GM18517 (cell line): ENCODE data around the gene C10orf143.
"Not testable (repeated sequence)": the region's sequence is repeated elsewhere in the genome, so short reads cannot be mapped to it uniquely, and the experiment has no call there.

Experiments used
- ATAC-seq: cut with Tn5 transposase; IDR thresholded peaks from one replicate; pipeline ENCODE4 v1.9.1; 2021; ENCODE audit warnings: mild to moderate bottlenecking, moderate library complexity; ENCODE audit not compliant: unreplicated experiment

C10orf143 gene

GRCh38 chr10:130110246-130111112 is at the start of gene C10orf143:
C10orf143 (minus strand) TSS chr10:130110830; CDS start chr10:130110772, 58 bp downstream.
- ATAC-seq = peak; percentile 83

- ATAC-seq = no peak
Measured at GRCh38 chr10:130159192-130159794, 48.7 kb upstream of the C10orf143 start.

- ATAC-seq = no peak
Measured at GRCh38 chr10:130146042-130146441, 35.4 kb upstream of the C10orf143 start.

- peak; percentile 86 for ATAC-seq
Measured at GRCh38 chr10:130141878-130142277, 31.2 kb upstream of the C10orf143 start.

GRCh38 chr10:130141460-130141859 is 30.8 kb upstream of the C10orf143 start:
- no peak for ATAC-seq

- ATAC-seq = no peak
Measured at GRCh38 chr10:130141038-130141437, 30.4 kb upstream of the C10orf143 start.

- ATAC-seq = no peak
Measured at GRCh38 chr10:130140425-130140824, 29.8 kb upstream of the C10orf143 start.

GRCh38 chr10:130138479-130138866 is 27.8 kb upstream of the C10orf143 start:
- no peak for ATAC-seq

- no peak for ATAC-seq
Measured at GRCh38 chr10:130137659-130138478, 27.2 kb upstream of the C10orf143 start.

GRCh38 chr10:130137090-130137448 is 26.4 kb upstream of the C10orf143 start:
- ATAC-seq = no peak

- peak; percentile 79 for ATAC-seq
Measured at GRCh38 chr10:130136226-130137089, 25.8 kb upstream of the C10orf143 start, which contains the start of gene GLRX3. GLRX3 (plus strand) TSS chr10:130136391; CDS start chr10:130136421, 30 bp downstream.

GRCh38 chr10:130135676-130136225 is 25.1 kb upstream of the C10orf143 start:
- peak; percentile 17 for ATAC-seq

- ATAC-seq = no peak
Measured at GRCh38 chr10:130128922-130129321, 18.3 kb upstream of the C10orf143 start.

- ATAC-seq = no peak
Measured at GRCh38 chr10:130128062-130128781, 17.6 kb upstream of the C10orf143 start.

GRCh38 chr10:130127364-130128061 is 16.9 kb upstream of the C10orf143 start:
- peak; percentile 89 for ATAC-seq

GRCh38 chr10:130121486-130122079 is 11.0 kb upstream of the C10orf143 start:
- ATAC-seq = no peak

GRCh38 chr10:130117535-130117934 is 6.9 kb upstream of the C10orf143 start:
- not testable (repeated sequence) for ATAC-seq

GRCh38 chr10:130116942-130117341 is 6.3 kb upstream of the C10orf143 start:
- ATAC-seq = not testable (repeated sequence)
